IPS-18a (cell line): ENCODE measurements around the gene CBY3.
"Not testable (repeated sequence)": the region's sequence is repeated elsewhere in the genome, so short reads cannot be mapped to it uniquely, and the experiment has no call there.

Source experiments
- H3K27ac ChIP-seq: one replicate; pipeline ENCODE4 v1.5.1; 2013; ENCODE audit warnings: low read length
- H3K27me3 ChIP-seq: one replicate; pipeline ENCODE4 v1.6.1; 2013; ENCODE audit warnings: mild to moderate bottlenecking, low read length; ENCODE audit not compliant: control insufficient read depth, insufficient read depth
- H3K36me3 ChIP-seq: one replicate; pipeline ENCODE4 v1.6.1; 2013; ENCODE audit warnings: low read depth, low read length; ENCODE audit not compliant: control insufficient read depth
- H3K4me1 ChIP-seq: one replicate; pipeline ENCODE4 v1.6.1; 2013; ENCODE audit warnings: low read depth, low read length; ENCODE audit not compliant: control insufficient read depth
- H3K4me3 ChIP-seq: one replicate; pipeline ENCODE4 v1.5.1; 2013; ENCODE audit warnings: low read length
- H3K9ac ChIP-seq: one replicate; pipeline ENCODE4 v1.6.1; 2013; ENCODE audit warnings: mild to moderate bottlenecking, low read length, moderate library complexity
- H3K9me3 ChIP-seq: one replicate; pipeline ENCODE4 v1.6.1; 2013; ENCODE audit warnings: low read depth, low read length; ENCODE audit not compliant: control insufficient read depth

CBY3 gene

GRCh38 chr5:179634370-179635172 is 46.3 kb downstream of the CBY3 start:
- not testable (repeated sequence) for H3K36me3 ChIP-seq, H3K9me3 ChIP-seq

GRCh38 chr5:179633501-179634369 is 47.1 kb downstream of the CBY3 start:
- not testable (repeated sequence) for H3K9ac ChIP-seq, H3K36me3 ChIP-seq, H3K9me3 ChIP-seq, H3K4me1 ChIP-seq, H3K27me3 ChIP-seq, H3K4me3 ChIP-seq, H3K27ac ChIP-seq

More at GRCh38 chr5:179634370-179635172, 46.3 kb downstream of the CBY3 start:
- H3K4me3 ChIP-seq, H3K27me3 ChIP-seq, H3K9ac ChIP-seq, H3K4me1 ChIP-seq, H3K27ac ChIP-seq: not testable (repeated sequence)
